ENCODE data around the gene TMBIM1.

DNA sequence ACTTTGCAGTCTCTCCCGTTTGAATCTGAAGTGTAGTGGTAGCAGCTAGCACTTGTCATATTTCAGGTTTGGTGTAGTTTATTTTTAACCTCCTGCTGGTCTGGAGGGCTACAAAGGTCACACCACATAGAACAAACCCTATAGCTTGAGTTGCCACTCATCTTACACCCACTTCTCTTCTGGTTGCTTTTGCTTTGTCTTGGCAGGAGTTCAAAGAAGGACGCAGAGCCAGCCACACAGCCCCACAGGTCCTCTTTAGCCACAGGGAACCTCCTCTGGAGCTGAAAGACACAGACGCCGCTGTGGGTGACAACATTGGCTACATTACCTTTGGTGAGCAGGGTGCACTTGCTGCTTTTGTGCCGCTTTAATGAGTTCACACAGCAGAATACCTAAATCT, 47.1 kb downstream of the TMBIM1 start:
- TF ChIP-seq POLR2AphosphoS5 (IDR thresholded peaks at IDR 0.05; ENCODE audit: low read depth) (no peak), GABPA (IDR thresholded peaks at IDR 0.05; ENCODE audit: low read depth) (no peak), REST (IDR thresholded peaks at IDR 0.05; ENCODE audit: insufficient replicate concordance, low read depth) (no peak)
- TF ChIP-seq, protein P1, sequence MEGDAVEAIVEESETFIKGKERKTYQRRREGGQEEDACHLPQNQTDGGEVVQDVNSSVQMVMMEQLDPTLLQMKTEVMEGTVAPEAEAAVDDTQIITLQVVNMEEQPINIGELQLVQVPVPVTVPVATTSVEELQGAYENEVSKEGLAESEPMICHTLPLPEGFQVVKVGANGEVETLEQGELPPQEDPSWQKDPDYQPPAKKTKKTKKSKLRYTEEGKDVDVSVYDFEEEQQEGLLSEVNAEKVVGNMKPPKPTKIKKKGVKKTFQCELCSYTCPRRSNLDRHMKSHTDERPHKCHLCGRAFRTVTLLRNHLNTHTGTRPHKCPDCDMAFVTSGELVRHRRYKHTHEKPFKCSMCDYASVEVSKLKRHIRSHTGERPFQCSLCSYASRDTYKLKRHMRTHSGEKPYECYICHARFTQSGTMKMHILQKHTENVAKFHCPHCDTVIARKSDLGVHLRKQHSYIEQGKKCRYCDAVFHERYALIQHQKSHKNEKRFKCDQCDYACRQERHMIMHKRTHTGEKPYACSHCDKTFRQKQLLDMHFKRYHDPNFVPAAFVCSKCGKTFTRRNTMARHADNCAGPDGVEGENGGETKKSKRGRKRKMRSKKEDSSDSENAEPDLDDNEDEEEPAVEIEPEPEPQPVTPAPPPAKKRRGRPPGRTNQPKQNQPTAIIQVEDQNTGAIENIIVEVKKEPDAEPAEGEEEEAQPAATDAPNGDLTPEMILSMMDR (IDR thresholded peaks at IDR 0.05; ENCODE audit: insufficient read depth, low read length): no peak

All from HL-60 (cell line).